GM20431 (cell line): Measurements from ENCODE around the gene N4BP2L2.

Experiments
- in situ Hi-C: fragments of 300-500 bp; cut with MseI, MboI; formaldehyde crosslinking; loops from one replicate; pipeline ENCODE4 v1.15.0; 2020; ENCODE audit warnings: low sequenced_read_pairs; ENCODE audit not compliant: unreplicated experiment

Gene N4BP2L2

DNA sequence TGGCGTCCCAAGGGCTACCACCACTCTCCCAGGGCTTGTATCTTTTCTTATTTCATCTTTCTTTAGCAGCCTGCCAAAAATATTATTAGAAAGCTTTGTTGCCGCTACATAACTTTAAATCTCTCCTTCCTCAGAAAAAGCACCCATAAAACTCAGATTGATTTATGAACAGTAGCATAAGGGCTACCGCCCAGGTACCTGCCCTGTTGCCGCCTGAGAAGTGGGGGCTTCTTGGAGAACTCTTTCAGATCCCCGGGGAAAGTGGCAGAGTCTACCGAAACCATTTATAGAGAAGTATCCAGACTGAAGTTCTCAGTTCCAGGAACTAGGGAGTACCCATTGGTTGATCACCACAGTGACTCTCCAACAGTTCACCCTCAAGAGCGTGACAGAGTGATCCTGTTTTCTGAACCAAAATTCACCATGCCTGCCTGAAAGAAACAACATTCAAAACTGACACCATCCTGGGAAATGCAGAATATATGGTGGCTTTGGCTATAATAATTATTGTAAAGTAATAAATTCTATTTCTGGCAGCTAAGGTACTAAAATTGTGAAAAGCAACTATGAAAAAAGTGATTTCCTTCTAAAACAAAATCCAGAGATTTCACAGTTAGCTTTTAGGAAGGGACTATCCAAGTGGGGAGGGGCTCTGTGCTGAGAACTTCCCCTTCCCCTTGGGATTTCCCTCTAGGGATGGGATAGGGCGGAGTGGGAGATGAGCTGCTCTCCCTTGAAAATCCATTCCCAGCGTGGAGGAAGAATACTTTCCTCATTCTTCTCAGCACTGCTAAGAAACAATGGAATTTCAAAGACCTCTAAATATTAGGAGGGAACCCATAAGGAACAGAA, 109.8 kb downstream of the N4BP2L2 start:
- in situ Hi-C loops, result no loop called here

DNA sequence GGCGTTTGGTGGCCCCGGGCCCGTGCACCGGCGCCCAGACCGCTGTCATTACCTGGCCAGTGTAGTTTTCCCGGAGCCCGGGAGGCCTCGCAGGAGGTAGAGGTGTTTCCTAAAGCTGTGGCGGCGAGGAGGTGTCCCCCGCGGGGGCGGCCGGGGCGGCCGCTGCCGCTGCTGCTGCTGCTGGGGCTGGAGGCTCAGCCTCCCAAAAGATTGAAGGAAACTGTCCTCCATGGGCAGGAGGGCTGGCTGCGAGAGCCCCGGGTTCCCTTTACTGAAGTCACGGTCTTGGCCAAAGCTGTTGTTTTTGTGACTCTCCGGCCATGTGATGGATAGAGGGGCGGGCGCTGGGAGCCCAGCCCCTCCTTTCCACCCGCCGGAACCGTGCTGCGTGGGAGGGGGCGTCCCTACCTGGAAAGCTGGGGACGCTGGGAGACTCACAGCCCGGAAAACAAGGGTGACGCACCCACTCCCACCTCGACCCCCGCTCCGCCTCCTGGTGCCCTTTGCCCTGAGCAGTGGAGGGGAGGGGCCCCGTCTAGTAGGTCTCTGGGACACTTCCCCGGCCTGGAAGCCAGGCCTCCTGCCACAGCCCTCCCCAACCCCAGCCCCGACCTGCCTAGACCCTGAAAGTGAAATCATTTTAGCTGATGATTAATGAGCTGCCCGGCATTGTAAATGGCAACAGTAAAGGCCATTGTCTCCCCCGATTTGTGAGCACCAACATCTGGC, 110.6 kb downstream of the N4BP2L2 start, which contains the start of gene N4BP2L1:
Gene N4BP2L1, minus strand, starts transcription at position 279 of the 729 bp plus-strand sequence. Its CDS starts 48 bp downstream, at position 231.
- in situ Hi-C loops, result no loop called here

DNA sequence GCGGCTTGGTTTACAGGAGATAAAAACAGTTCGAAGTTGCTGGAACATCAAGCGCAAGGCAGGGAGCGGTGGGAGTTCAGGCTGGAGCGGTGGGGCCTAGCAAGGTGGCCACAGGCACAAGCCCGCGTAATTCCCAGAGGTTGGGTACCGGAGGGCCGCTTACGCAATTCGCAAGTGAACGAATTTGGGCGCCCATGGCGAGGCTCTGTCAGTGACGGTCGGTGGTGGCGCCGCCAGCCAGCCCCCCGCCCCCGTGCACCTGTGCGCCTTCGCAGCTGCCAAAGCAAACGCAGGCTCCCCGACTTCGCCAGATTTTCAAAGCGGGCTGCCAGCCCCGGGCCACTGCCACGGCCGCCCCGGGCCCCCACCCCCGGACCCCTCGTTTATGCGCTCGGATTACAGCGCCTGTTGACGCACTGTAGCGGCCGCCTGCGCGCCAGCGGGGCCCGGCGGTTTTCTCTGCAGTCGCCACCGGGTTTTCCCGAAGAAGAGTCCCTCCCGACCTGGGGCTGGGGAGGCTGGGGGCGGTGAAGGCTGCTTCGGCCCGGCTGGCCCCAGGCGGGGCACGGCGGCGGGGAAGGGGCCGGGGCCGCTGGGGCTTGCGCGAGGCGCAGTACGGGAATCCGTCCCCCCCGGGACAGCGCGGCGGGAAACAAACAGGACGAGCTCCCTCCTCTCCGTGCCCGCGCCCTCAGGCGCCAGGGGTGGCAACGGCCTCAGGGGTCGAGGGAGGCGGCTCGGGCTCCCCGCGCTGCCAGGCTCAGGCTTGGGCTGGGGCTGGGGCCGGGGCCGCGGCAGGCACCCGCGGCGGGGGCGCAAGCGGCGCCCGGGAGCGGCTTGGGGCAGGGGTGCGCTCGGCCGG, 111.4 kb downstream of the N4BP2L2 start:
- in situ Hi-C loops, result no loop called here

DNA sequence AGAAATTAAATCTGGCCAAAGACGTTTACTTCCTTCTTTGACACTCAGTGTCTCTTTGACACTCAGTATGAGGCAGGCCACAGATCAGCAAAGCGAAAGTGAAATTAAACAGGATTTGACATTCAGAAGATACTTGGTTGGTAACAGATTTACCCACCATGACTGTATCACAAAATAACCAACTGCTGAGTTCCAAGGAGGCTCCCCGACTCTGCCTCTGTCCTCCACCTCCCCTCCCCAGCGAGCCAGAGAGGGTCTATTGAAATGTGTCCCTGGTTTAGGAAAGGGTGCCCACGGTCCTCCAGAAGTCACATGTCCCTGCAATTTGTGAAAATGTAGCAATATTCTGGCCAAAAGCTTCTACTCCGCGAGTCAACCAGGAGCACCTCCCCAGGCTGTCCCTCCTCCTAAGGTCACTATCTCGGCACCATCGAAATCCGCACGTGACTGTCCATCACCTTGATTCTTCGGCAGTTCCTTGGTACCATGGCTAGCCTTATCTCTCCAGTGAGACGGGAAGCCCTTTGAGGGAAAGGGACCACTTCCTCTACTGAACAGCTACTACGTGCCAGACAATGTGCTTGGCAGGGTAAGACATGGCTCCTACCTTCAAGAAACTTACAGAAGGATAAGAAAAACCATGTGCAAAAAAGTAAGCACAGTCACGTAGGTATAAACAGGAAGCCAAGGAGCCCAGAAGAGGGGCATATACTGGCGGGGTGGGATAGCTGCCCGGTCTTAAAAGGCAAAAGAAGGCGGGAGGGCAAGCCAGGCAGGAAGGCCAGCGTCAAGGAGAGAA, 112.2 kb downstream of the N4BP2L2 start:
- in situ Hi-C loops, result no loop called here

DNA sequence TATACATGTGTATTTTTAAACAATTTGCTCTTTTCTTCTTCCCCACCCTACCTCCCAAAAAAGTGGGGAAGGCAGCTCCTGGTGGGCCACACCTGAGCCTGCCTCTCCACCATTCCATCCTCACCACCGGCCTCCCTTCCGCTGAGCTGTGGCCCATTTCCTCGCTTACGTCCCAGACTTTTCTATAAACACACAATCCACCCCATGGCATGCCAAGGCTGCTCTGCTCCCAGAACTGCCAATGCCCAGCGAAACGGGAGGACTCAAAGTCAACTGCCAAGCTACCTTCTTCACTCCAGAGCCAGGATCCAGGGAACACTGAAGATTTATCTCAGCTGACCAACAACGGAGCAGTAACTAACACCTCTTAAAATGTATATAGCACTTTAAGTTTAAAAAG, 113.4 kb downstream of the N4BP2L2 start:
- in situ Hi-C loops, result no loop called here

DNA sequence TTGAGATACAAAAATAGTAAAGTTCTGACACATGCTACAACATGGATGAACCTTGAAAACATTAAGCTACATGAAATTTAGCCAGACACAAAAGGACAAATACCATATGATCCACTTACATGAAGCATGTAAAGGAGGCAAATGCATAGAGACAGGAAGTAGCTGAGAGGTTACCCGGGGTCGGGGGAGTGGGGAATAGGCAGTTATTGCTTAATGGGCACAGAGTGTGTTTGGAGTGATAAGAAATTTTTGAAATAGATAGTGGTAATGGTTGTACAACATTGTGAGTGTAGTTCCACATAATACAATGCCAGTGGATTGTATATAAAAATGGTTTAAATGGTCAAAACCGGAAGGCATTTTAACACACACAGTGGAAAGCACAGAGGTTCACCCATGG, 115.0 kb downstream of the N4BP2L2 start:
- in situ Hi-C loops, result no loop called here

DNA sequence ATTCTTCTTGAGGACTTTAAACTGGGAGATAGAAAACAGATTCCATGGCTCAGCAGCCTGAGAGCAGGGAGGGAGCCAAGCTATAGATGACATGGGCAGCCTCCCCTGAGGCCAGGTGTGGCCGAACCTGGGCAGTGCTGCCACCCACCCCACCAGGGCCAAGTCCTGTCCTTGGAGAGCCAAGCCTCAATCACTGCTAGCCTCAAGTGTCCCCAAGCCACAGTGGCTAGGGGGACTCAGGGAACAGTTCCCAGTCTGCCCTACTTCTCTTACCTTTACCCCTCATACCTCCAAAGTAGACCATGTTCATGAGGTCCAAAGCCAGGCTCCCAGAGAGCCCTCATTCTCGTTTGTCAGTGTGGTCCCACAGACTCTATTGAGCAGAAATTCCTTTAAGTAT, 118.7 kb downstream of the N4BP2L2 start:
- in situ Hi-C loops, result no loop called here

DNA sequence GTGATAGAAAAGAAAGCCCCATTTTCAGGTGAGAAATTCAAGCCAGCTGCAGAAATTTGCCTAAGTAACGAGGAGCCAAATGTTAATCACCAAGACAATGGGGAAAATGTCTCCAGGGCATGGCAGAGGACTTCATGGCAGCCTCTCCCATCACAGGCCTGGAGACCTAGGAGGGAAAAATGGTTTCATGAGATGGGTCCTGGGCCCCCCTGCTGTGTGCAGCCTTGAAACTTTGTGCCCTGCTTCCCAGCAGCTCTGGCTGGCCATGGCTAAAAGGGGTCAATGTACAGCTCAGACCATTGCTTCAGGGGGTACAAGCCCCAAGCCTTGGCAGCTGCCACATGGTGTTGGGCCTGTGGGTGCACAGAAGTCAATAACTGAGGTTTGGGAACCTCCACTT, 120.6 kb downstream of the N4BP2L2 start:
- in situ Hi-C loops, result no loop called here

DNA sequence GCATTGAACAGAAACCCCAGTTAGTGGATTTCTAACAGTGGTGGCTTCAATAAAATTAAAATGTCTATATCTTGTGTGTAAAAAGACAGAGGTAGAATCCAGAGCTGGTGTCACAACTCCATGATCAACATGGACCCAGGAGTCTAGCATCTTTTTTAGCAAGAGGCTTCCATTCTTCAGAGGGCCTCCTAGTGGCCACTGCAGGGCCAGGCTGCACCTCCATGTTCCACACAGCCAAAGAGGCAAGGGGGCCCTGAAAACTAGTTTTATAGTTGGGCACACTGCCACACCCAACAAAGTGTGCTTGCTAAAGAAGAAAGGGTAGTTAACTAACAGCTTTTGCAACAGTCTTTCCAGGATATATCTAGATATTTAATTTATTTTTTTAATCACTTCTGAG, 123.6 kb downstream of the N4BP2L2 start:
- in situ Hi-C loops, result no loop called here

DNA sequence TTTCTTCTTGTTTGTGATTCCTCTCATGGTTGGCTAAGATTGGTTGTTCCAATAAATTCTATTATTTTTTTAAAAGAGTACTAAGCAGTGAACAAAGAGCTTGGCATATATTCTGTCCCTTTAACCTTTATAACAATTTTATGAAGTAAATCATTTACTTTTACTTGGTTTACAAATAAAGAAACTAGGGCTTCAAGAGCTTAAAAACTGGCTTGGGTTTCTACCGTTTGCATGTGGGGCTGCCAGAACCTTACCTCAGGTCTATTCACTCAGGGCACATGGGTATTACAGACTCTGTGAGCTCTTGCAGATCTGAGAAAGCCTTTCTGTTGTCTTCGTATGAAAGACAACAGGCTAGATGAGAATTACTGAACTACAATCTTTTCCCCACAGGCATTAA, 124.0 kb downstream of the N4BP2L2 start:
- in situ Hi-C loops, result no loop called here

DNA sequence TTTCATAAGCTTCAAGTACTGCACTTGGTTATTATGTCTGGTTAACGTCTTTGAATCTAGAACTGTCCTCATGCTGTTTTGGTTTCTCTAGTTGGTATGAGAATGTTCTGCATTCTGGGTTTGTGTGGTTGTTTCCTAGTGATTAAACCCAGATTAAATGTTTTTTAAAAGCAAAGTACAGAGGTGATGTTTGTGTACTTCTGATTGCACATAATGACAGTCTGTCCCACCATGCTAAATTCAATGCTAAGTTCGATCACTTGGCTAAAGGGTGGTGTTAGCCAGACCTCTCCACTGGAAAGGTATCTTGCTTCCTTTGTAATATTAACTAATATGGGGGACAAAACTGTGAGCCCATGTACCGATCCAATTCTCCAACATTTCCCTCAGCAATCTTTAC, 125.3 kb downstream of the N4BP2L2 start:
- in situ Hi-C loops, result no loop called here

DNA sequence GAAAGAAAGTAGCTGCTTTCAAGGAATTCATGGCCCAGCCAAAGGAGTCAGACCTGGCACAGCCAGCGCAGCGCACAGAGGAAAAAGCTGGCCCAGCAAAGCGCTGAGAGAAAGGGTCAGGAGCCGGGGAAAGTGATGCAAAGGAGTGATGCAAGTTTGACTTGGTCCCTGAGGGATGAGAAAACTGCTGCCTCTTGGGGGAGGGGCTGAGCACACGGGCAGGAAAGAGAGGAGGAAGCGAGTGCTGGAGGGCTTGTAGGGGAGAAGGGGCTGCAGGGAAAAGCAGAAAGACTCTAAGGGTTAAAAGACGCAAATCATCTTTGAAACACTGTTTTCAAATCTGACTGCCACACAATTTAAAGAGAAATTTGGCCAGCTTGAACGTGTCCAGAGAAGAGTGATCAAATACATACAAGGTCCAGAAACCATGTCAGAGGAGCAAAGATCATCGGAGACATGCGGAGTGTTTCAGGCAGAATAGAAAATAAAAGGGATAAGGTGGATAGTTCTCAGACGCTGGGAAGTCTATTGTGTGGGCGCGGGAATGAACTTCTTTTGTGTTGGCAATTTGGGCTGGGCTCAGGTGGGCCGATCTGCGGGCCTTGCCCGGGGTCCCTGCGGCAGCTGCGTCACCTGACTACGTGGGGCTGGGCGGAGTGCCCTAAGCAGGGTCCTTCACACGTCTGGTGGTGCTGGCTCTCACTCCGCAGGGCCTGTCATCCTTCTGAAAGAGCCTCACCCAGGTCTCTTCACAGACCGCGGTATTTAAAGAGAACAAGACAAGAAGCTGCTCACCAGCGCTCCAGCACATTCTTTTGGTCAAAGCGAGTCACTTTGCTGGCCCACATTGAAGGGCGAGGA, 128.8 kb downstream of the N4BP2L2 start:
- in situ Hi-C loops, result no loop called here

DNA sequence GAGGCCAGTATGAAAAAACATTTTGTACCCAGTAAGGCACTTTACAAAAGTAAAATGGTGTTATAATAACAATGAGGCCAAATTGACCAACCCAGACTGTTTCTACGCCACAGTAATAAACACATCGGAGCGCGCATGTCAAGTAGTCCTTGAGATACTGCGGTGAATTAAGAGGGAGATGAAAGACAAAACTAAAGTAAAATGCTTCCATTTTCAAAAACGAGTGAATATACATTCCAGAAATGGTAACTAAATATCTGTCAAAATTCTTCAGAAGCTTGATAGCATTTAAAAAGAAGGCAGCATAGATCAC, 129.6 kb downstream of the N4BP2L2 start:
- in situ Hi-C loops, result no loop called here

DNA sequence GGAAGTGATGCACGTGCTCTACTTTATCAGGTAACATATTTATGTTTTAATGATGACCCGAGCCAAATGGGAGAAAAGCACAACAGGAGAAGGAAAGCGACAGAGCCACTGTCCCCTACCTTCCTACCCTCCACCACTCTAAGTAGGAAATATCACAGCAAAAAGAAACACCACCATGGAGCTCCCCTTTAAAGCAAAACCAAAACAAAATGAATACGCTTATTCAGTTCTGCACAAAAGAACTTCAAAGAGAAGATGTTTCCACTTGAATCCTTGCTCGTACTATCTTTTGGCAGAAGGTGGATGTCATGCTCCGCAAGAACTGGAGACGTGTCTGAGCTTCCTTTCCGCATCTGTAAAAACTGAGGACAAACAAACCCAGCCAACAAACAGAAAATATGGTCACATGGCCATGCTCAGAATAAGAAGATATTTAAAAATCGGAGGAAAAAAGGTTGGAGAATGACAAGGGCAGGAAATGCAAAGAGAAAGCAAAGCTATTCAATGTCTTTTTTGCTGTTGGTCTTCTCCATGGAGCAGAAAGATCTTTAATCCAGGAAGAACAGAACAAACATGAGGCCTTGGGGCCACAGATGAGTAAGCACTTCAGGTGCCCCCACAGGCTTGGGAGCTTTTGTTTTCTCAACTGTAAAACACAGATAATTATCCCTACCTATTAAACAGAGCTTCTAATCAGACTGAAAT, 130.1 kb downstream of the N4BP2L2 start:
- in situ Hi-C loops, result no loop called here

DNA sequence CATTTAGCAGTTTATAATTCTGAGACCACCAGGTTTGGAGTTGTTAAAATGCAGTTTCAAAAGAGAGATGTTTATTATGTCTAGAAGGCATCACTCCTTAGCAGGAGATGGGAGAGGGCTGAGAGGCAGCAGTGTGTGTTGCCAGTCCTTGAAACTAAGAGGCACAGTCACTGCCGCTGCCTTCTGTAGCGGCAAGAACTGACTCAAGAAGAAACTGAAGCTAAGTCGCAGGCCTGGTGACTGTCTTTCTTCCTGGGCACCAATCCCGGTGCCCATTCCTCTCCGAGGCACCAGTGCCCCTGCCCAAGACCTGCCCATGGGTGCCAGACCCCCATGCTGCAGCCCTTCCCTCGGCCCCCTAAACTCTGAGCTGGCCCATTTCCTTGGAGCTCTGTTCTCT, 130.7 kb downstream of the N4BP2L2 start:
- in situ Hi-C loops, result no loop called here

DNA sequence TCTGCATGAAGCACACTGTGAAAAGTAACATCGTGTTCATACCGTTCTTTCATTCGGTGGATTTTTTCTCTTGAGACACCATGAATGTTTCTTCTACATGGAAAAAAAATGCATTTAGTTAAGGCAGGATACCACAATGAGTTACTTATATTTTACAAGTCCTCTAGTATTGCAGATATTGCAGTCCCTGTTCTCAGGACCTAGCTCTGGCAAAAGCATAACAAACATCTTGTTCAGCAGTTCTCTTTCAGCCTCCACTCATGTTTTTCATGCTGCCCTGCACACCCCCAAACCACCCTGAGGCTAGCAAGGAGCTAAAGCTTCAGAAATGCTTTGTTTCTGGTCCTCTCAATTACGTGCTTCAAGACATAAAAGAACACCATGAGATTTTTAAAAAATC, 135.5 kb downstream of the N4BP2L2 start:
- in situ Hi-C loops, result no loop called here

DNA sequence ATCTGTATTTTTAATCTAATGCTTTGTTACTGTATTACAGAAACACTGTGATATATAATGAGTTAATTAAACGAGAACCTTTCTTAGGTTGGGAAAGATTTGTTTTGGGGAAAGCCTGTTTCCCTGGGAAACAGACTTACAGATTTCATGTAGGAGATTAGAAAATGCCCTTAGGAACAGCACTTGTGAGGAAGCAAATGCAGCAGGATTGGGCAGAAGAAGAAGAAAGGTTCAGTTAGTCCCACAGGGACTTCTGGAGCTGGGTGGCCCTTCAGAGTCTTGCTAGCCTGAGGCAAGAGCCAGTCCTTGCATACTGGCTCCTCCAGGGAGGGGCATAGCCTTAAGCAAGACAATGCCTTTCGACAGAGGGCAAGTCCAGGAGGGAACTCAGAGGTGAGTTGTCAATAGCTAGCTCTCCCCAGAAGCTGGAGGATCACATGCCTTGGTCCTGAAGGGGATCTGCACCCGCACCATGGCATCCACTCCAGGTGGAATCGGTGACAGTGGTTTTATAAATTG, 147.4 kb downstream of the N4BP2L2 start:
- in situ Hi-C loops, result no loop called here

DNA sequence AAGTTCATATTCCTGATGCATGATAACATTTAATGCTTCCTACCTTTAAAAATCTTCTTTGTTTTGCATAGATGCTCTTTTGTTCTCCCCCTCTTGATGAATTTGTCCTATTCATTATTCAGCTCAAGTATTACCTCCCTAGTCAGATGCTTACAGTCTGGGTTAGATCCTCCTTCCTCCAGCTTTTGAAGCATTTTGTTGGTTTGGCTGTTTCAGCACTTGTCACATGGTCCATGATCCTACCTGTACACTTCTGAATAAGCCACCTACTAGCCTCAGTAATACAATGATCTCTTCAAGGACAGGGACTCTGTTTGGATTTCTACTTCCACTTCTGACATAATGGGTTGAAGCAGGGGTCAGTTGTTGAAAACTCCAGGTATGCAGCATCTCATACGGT, 148.1 kb downstream of the N4BP2L2 start:
- in situ Hi-C loops, result no loop called here
